ENCODE measurements around the gene SCPEP1.

The SCPEP1 gene

GRCh38 chr17:57004944-57005579 is 27.1 kb downstream of the SCPEP1 start:
- peak in 1 of 2 donors; percentile 48 for DNase-seq

- peak in 1 of 2 donors; percentile 7 for DNase-seq
These were observed 28.1 kb downstream of the SCPEP1 start for GRCh38 chr17:57006040-57006439.

GRCh38 chr17:57008958-57009357 is 31.0 kb downstream of the SCPEP1 start:
- DNase-seq: no peak

- peak in 1 of 2 donors; percentile 25 for DNase-seq
These were observed 32.0 kb downstream of the SCPEP1 start for GRCh38 chr17:57009737-57010445.

GRCh38 chr17:57010487-57010886 is 32.6 kb downstream of the SCPEP1 start:
- no peak for DNase-seq

DNA sequence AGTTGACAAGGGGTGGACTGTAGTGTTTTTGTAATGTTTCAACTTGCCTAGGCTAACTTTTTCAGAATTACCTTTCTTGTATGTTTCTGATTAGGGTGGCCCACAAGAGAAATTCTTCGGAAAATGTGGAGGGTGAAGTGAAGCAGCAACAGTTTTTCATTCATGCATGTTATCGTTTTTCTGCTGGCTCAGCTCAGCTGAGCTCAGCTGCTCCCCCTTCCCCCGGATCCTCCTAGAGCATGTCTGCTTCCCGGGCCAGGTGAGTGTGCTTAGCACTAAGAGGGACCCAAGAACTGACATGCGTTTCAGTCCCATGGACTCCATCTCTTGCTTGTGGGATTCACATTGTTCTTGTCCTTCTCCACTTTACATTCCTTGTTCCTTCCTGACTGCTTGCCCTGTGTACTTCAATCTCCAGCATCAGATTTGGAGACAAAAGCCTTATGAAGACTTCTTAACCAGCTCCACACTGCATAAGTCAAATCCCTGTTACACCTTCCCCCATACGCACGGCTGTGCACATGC is 33.6 kb downstream of the SCPEP1 start:
- no peak for DNase-seq

- DNase-seq: no peak
These were observed 38.3 kb downstream of the SCPEP1 start for GRCh38 chr17:57016071-57016763.

DNA sequence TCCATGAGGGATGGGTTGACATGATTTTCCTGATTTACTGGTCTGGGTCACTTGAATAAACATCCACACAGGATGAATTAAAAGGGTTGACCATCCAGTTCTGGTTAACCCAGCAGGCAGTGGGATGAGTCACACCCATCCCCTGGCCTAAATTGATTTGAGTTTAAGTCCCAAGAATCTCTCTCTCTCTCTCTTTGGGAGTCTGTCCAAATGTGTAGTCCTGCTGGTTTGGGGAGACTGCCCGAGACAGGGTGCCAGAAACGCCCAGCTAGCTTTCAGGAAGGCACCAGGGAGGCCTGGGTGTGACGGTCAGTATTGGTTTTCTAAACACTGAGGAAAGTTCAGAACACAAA is 38.8 kb downstream of the SCPEP1 start:
- no peak for DNase-seq

- DNase-seq: no peak
These were observed 39.7 kb downstream of the SCPEP1 start for GRCh38 chr17:57017625-57018024.

DNA sequence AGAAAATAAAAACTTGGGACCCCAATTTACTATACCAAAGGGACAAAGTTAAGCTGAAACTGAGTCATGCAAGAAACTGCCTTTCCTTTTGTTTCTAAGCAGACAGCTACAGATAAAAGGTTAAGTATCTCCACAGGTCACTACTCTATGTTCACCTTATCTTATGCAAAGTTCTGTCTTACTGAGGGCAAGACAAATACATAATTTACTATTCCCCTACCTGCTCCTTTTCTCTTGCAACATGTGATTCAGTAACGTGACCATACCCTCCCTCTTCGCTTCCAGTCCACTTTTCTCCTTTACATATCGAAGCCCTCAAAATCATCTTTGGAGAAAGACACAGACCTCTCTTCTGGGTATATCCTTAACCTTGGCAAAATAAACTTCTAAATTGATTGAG is 42.3 kb downstream of the SCPEP1 start:
- no peak for DNase-seq

DNA sequence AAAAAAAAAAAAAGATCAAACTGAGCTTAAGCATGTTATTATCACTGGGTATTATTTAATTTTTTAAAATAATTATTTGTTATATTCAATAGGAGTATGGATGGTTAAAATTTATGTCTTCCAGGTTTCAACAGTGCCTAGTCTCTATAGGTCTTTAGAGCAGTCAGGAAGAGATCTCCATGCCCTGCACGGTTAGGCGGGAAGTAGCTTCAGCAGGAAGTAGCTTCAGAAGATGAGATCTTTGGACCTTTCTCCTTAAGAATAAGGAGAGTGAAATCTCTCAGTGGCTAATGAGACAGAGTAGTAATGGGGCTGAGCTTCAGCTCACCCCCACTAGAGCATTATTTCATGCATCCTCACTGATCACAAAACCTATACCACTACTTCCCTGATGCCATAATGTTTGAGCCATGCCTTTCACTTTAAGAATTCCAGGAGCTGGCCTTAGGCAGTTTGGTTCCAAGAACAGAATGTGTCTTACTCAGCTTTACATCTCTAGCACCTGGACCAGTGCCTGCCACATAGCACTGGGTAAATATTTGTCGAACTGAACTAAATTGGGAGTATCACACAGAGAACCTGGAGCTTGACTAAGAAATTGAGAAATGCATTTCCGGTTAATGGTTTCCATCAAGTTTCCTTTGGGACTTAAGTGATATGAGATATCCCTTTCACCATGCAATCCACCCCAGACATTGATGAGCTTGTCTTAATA is 43.5 kb downstream of the SCPEP1 start:
- DNase-seq: no peak

DNA sequence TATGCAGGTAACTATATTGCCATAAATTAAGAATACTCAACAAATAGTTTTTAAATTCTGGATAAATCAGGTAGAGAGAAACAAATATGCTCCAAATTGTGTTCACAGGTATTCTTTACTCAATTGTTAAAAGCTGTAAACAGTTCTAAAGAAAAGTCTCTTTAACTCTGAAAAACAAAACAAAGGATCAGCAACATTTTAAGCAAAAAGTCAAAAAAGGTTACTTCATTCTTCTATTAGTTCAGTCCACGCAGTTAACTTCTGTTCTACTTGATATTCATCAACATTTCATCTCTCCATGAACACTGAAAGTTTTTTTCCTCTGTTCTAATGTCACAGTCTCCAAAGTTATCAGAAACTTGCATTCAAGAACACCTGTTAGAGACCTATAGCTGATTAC is 47.9 kb downstream of the SCPEP1 start:
- no peak for DNase-seq

GRCh38 chr17:57027852-57028251 is 49.9 kb downstream of the SCPEP1 start:
- DNase-seq: no peak

- no peak for DNase-seq
These were observed 54.4 kb downstream of the SCPEP1 start for GRCh38 chr17:57032343-57032742.

DNA sequence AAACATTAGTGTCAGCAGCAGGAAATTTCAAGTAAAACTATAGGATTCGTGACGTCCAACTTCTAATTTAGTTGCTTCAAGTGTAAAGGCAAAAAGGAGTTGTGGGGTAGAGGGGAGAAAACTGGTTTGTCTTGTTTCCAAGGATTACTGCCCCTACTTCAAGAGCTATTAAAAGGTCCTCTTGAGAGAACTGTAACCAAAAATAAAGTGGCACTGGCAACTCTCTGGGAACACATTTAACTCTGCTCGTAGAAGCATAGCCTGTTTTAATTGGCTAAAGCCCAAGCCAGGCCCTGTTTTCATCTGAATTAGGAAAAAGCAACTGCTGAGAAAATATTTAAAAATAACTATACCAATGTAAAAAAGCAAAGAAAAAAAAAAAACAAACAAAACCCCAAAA is 55.4 kb downstream of the SCPEP1 start:
- DNase-seq: no peak

- no peak for DNase-seq
These were observed 57.1 kb downstream of the SCPEP1 start for GRCh38 chr17:57034807-57035754.

DNA sequence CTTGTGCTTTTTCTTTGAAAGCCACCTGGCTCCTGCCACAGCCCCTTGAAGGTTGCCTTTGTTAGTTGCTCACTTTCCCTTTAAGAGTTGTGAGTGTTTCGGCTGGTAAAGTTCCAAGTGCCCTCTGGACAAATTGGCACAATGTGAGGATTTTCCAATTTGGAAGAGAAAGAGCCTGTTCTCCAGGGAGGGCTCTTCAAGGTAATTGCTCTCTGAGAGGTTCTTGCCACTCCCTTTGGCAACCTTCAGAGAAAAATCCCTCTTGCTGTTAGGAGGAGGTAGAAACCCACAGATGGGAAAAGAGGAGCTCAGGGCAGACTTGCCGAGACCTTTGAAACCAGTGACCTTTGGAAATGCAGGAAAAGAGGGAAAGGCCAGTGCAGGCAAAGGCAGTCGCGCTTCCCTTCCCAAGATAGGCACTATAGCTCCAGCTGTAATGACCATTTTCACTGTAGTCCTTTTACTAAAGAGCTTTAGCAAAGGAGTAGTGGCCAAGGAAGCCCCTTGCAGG is 58.1 kb downstream of the SCPEP1 start:
- DNase-seq: no peak

DNA sequence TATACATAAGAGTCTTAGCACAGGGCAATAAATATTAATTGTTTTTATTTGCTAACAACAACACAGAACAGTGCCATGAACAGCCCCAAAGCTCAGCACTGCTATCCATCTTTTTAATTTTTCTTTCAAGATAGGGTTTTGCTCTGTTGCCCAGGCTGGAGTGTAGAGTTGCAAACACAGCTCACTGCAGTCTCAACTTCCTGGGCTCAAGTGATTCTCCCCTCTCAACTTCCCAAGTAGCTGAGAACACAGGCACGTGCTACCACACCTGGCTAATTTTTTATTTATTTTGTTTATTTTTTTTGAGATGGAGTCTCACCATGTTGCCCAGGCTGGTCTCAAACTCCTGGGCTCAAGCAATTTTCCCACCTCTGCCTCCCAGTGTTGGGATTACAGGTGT is 59.5 kb downstream of the SCPEP1 start:
- DNase-seq: no peak

GRCh38 chr17:57038486-57038885 is 60.6 kb downstream of the SCPEP1 start:
- no peak for DNase-seq

DNA sequence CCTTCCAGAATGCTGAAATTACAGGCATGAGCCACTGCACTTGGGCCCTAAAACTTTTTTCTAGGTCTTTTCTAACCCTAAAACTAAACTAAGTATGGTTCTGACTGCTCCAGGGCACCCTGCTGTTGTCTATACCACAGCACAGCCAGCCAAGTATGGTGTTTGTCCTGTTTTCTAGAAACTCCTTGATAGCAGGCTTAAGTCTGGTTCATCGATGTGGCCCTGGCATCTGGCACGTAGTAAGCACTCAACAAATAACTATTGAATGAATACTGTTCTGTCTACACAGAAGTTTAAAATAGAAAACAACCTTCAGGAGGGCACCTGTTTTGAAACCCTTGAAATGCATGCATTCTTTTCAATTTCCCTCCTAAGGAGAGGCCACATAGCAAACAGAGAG is 62.6 kb downstream of the SCPEP1 start:
- no peak for DNase-seq

DNA sequence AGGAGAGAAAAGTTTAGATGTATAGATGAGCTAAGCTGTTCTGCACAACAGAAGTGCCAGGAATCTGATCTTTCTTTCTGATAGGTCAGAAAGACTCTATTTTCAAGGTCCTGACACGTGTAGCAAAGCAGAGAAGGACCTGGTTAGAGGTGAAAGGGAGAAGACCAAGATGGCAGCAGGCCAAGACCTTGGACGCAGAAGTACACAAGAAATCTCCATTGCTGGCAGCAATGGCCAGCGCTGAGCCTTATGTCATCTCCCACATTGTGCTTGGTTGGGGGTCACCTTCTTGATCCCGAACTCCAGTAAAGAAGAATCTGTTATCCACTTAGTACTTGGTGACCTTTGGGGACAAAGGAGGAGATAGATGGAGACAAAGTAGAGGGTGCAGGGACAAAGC is 65.3 kb downstream of the SCPEP1 start:
- DNase-seq: no peak
